SK-N-SH treated with all-trans-retinoic acid at 6 μM for 48 hours (cell line): Measurements from ENCODE around the gene AGAP1.

Source experiments
- ATAC-seq: fragments of 200-7000 bp; cut with Tn5 transposase; 3 replicates; pipeline ENCODE4 v1.9.1; 2020; ENCODE audit warnings: mild to moderate bottlenecking, moderate library complexity
- ARNTL ChIP-seq: fragments of 450-650 bp; formaldehyde crosslinking; IDR thresholded peaks from 2 replicates; pipeline ENCODE4 v1.5.0; 2020; ENCODE audit warnings: low read depth, mild to moderate bottlenecking, moderate library complexity, borderline replicate concordance
- CSDC2 ChIP-seq: fragments of 250-450 bp; sonication (Bioruptor Pico); IDR thresholded peaks from 2 replicates; pipeline ENCODE4 v1.5.0; 2020; ENCODE audit warnings: mild to moderate bottlenecking, moderate library complexity
- ESRRG ChIP-seq: fragments of 250-450 bp; sonication (Bioruptor Pico); IDR thresholded peaks from 2 replicates; pipeline ENCODE4 v1.6.1; 2021; ENCODE audit warnings: mild to moderate bottlenecking
- GLIS3 ChIP-seq: fragments of 250-450 bp; sonication (Bioruptor Pico); IDR thresholded peaks from 2 replicates; pipeline ENCODE4 v1.5.0; 2020; ENCODE audit warnings: mild to moderate bottlenecking, moderate library complexity
- ISL1 ChIP-seq: fragments of 250-450 bp; sonication (Bioruptor Pico); IDR thresholded peaks from 2 replicates; pipeline ENCODE4 v2.1.2; 2022; ENCODE audit warnings: mild to moderate bottlenecking, moderate library complexity
- POU6F1 ChIP-seq: fragments of 250-450 bp; sonication (Bioruptor Pico); IDR thresholded peaks from 2 replicates; pipeline ENCODE4 v1.8.0; 2021; ENCODE audit warnings: low read depth, mild to moderate bottlenecking, moderate library complexity, borderline replicate concordance
- PPARA ChIP-seq: fragments of 250-450 bp; sonication (Bioruptor Pico); IDR thresholded peaks from 2 replicates; pipeline ENCODE4 v1.5.0; 2020; ENCODE audit warnings: mild to moderate bottlenecking, borderline replicate concordance
- RARB ChIP-seq: fragments of 250-450 bp; sonication (Bioruptor Pico); IDR thresholded peaks from 2 replicates; pipeline ENCODE4 v1.8.0; 2021; ENCODE audit warnings: mild to moderate bottlenecking, moderate library complexity
- SNAI2 ChIP-seq: fragments of 250-450 bp; sonication (Bioruptor Pico); IDR thresholded peaks from 2 replicates; pipeline ENCODE4 v1.5.0; 2020; ENCODE audit warnings: mild to moderate bottlenecking, moderate library complexity
- TCF4 ChIP-seq: fragments of 250-450 bp; sonication (Bioruptor Pico); IDR thresholded peaks from 2 replicates; pipeline ENCODE4 v1.8.0; 2021; ENCODE audit warnings: mild to moderate bottlenecking, moderate library complexity, borderline replicate concordance
- TOX ChIP-seq: fragments of 250-450 bp; sonication (Bioruptor Pico); IDR thresholded peaks from 2 replicates; pipeline ENCODE4 v1.8.0; 2021; ENCODE audit warnings: mild to moderate bottlenecking, moderate library complexity, borderline replicate concordance
- ZC3H10 ChIP-seq: fragments of 250-450 bp; sonication (Bioruptor Pico); IDR thresholded peaks from 2 replicates; pipeline ENCODE4 v1.5.1; 2021; ENCODE audit warnings: mild to moderate bottlenecking, moderate library complexity
- ZFP3 ChIP-seq: fragments of 250-450 bp; sonication (Bioruptor Pico); IDR thresholded peaks from 2 replicates; pipeline ENCODE4 v1.5.0; 2020; ENCODE audit warnings: mild to moderate bottlenecking, moderate library complexity
- ZFP30 ChIP-seq: fragments of 450-650 bp; formaldehyde crosslinking; IDR thresholded peaks from 2 replicates; pipeline ENCODE4 v1.5.0; 2022; ENCODE audit warnings: mild to moderate bottlenecking, moderate library complexity
- ZNF565 ChIP-seq: fragments of 450-650 bp; formaldehyde crosslinking; conservative IDR thresholded peaks from 2 replicates; pipeline ENCODE4 v1.5.0; 2020; ENCODE audit warnings: low read depth, mild to moderate bottlenecking, moderate library complexity
- ZNF70 ChIP-seq: fragments of 450-650 bp; formaldehyde crosslinking; IDR thresholded peaks from 2 replicates; pipeline ENCODE4 v1.5.0; 2020; ENCODE audit warnings: mild to moderate bottlenecking, moderate library complexity
- ZNF8 ChIP-seq: fragments of 450-650 bp; formaldehyde crosslinking; IDR thresholded peaks from 2 replicates; pipeline ENCODE4 v1.5.0; 2020; ENCODE audit warnings: mild to moderate bottlenecking, moderate library complexity
- TF ChIP-seq, protein P1 (sequence below): fragments of 250-450 bp; sonication (Bioruptor Pico); IDR thresholded peaks from 2 replicates; pipeline ENCODE4 v1.5.1; 2020; ENCODE audit warnings: low read depth, mild to moderate bottlenecking, moderate library complexity
- TF ChIP-seq, protein P2 (sequence below): fragments of 250-450 bp; sonication (Bioruptor Pico); IDR thresholded peaks from 2 replicates; pipeline ENCODE4 v1.8.0; 2020; ENCODE audit warnings: mild to moderate bottlenecking, moderate library complexity, borderline replicate concordance
- TF ChIP-seq, protein P3 (sequence below): fragments of 250-450 bp; sonication (Bioruptor Pico); IDR thresholded peaks from 2 replicates; pipeline ENCODE4 v1.5.1; 2021; ENCODE audit warnings: mild to moderate bottlenecking, moderate library complexity
- TF ChIP-seq, protein P4 (sequence below): fragments of 250-450 bp; sonication (Bioruptor Pico); IDR thresholded peaks from 2 replicates; pipeline ENCODE4 v1.5.0; 2020; ENCODE audit warnings: mild to moderate bottlenecking, moderate library complexity

The AGAP1 gene

DNA sequence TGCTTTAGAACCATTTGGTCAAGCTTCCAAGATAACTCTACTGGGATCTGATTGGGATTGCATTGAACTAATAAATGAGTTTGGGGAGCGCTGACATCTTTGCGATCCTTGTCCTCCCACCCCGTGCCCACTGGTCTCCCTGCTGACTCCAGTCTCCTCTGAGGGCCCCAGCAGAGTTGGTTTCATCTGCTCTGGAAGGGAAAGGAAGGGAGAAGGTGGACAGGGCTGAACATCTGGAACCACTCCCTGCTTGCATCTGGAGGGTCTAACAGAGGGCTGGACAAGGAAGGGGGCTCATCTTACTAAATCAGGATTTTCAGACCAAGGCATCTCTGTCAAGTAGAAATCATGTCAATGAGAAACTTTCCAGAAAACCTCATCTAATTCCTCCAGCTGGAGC lies 661.6 kb downstream of the AGAP1 start:
- no peak for ATAC-seq

GRCh38 chr2:236156095-236156859 lies 662.4 kb downstream of the AGAP1 start:
- no peak for TF ChIP-seq ARNTL (CRISPR knock-in tag)
- TF ChIP-seq, protein P1, sequence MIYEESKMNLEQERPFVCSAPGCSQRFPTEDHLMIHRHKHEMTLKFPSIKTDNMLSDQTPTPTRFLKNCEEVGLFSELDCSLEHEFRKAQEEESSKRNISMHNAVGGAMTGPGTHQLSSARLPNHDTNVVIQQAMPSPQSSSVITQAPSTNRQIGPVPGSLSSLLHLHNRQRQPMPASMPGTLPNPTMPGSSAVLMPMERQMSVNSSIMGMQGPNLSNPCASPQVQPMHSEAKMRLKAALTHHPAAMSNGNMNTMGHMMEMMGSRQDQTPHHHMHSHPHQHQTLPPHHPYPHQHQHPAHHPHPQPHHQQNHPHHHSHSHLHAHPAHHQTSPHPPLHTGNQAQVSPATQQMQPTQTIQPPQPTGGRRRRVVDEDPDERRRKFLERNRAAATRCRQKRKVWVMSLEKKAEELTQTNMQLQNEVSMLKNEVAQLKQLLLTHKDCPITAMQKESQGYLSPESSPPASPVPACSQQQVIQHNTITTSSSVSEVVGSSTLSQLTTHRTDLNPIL (CRISPR knock-in tag) = no peak
- no peak for TF ChIP-seq ISL1 (CRISPR knock-in tag)
- TF ChIP-seq ZNF565 (CRISPR knock-in tag) = no peak
- no peak for TF ChIP-seq ZFP3
- no peak for TF ChIP-seq GLIS3 (CRISPR knock-in tag)
- TF ChIP-seq ZNF8 = no peak
- no peak for TF ChIP-seq CSDC2 (CRISPR knock-in tag)
- TF ChIP-seq, protein P2, sequence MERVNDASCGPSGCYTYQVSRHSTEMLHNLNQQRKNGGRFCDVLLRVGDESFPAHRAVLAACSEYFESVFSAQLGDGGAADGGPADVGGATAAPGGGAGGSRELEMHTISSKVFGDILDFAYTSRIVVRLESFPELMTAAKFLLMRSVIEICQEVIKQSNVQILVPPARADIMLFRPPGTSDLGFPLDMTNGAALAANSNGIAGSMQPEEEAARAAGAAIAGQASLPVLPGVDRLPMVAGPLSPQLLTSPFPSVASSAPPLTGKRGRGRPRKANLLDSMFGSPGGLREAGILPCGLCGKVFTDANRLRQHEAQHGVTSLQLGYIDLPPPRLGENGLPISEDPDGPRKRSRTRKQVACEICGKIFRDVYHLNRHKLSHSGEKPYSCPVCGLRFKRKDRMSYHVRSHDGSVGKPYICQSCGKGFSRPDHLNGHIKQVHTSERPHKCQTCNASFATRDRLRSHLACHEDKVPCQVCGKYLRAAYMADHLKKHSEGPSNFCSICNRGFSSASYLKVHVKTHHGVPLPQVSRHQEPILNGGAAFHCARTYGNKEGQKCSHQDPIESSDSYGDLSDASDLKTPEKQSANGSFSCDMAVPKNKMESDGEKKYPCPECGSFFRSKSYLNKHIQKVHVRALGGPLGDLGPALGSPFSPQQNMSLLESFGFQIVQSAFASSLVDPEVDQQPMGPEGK = no peak
- no peak for TF ChIP-seq SNAI2 (CRISPR knock-in tag)
- no peak for TF ChIP-seq PPARA (CRISPR knock-in tag)
- no peak for TF ChIP-seq ESRRG
- TF ChIP-seq, all 23 proteins: peak for 0
- ATAC-seq = no peak

More for the DNA sequence above, 661.6 kb downstream of the AGAP1 start:
- TF ChIP-seq ZNF70 (CRISPR knock-in tag) = no peak
- TF ChIP-seq, protein P3, sequence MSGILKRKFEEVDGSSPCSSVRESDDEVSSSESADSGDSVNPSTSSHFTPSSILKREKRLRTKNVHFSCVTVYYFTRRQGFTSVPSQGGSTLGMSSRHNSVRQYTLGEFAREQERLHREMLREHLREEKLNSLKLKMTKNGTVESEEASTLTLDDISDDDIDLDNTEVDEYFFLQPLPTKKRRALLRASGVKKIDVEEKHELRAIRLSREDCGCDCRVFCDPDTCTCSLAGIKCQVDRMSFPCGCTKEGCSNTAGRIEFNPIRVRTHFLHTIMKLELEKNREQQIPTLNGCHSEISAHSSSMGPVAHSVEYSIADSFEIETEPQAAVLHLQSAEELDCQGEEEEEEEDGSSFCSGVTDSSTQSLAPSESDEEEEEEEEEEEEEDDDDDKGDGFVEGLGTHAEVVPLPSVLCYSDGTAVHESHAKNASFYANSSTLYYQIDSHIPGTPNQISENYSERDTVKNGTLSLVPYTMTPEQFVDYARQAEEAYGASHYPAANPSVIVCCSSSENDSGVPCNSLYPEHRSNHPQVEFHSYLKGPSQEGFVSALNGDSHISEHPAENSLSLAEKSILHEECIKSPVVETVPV (CRISPR knock-in tag) = no peak
- no peak for TF ChIP-seq ZFP3
- TF ChIP-seq ARNTL (CRISPR knock-in tag) = no peak
- TF ChIP-seq RARB (CRISPR knock-in tag) = no peak
- TF ChIP-seq, protein P2 = no peak
- TF ChIP-seq, all 23 proteins: peak for 0

DNA sequence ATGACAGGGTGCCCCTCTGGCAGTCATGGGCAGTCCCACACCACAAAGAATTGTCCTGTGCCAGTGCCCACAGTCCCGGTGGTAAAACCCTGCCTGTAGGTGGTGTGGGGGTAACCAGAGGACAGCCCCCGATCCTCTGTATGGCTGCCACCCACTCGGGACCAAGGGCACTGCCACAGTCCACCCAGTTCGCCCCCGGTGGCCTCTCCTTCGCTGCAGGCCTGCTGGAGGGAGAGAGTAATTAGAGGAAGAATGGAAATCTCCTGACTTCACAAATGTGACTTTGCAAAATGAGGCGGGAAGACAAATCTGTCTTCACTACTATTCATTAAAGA lies 663.0 kb downstream of the AGAP1 start:
- no peak for ATAC-seq
- TF ChIP-seq ZNF8 (no peak), ZNF70 (CRISPR knock-in tag) (no peak), ESRRG (no peak), GLIS3 (CRISPR knock-in tag) (no peak)

- no peak for ATAC-seq
- TF ChIP-seq, protein P3 (CRISPR knock-in tag) = no peak
- TF ChIP-seq SNAI2 (CRISPR knock-in tag) (no peak), ZNF565 (CRISPR knock-in tag) (no peak), TOX (no peak), ESRRG (no peak), ZC3H10 (no peak), ZNF70 (CRISPR knock-in tag) (no peak), RARB (CRISPR knock-in tag) (no peak), ARNTL (CRISPR knock-in tag) (no peak), CSDC2 (CRISPR knock-in tag) (no peak), TCF4 (CRISPR knock-in tag) (no peak), POU6F1 (CRISPR knock-in tag) (no peak), ZFP30 (no peak), ISL1 (CRISPR knock-in tag) (no peak)
- TF ChIP-seq, protein P4, sequence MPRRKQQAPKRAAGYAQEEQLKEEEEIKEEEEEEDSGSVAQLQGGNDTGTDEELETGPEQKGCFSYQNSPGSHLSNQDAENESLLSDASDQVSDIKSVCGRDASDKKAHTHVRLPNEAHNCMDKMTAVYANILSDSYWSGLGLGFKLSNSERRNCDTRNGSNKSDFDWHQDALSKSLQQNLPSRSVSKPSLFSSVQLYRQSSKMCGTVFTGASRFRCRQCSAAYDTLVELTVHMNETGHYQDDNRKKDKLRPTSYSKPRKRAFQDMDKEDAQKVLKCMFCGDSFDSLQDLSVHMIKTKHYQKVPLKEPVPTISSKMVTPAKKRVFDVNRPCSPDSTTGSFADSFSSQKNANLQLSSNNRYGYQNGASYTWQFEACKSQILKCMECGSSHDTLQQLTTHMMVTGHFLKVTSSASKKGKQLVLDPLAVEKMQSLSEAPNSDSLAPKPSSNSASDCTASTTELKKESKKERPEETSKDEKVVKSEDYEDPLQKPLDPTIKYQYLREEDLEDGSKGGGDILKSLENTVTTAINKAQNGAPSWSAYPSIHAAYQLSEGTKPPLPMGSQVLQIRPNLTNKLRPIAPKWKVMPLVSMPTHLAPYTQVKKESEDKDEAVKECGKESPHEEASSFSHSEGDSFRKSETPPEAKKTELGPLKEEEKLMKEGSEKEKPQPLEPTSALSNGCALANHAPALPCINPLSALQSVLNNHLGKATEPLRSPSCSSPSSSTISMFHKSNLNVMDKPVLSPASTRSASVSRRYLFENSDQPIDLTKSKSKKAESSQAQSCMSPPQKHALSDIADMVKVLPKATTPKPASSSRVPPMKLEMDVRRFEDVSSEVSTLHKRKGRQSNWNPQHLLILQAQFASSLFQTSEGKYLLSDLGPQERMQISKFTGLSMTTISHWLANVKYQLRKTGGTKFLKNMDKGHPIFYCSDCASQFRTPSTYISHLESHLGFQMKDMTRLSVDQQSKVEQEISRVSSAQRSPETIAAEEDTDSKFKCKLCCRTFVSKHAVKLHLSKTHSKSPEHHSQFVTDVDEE (CRISPR knock-in tag) = no peak
Observed at GRCh38 chr2:236157366-236157765, 663.5 kb downstream of the AGAP1 start.
